ENCODE measurements around the gene DDIAS. TPM values are rescaled to one million over a fixed set of nuclear protein-coding genes. Genes with fewer than 3 reads are reported as not detected.
"Not testable (repeated sequence)": the region's sequence is repeated elsewhere in the genome, so short reads cannot be mapped to it uniquely, and the experiment has no call there.

Gene DDIAS
- total and polyA plus RNA-seq, 2 donors: 0.84 to 7.8 TPM

GRCh38 chr11:82945682-82946081 lies 44.1 kb downstream of the DDIAS start:
- H3K27ac ChIP-seq (ENCODE audit: low read depth): no peak overlapping the region
- H3K4me3 ChIP-seq (ENCODE audit: low read depth, low read length): no peak overlapping the region
- no peaks in the 10 kb centered on the region for H3K4me1 ChIP-seq (ENCODE audit: insufficient read depth)
- no peaks in the 10 kb centered on the region for H3K36me3 ChIP-seq (ENCODE audit: insufficient read depth)
- DNase-seq (ENCODE audit: extremely low spot score): no peak

- no peak overlapping the region for H3K4me3 ChIP-seq (ENCODE audit: low read depth, low read length)
- no peak for DNase-seq (ENCODE audit: extremely low spot score)
- no peaks in the 10 kb centered on the region for H3K36me3 ChIP-seq (ENCODE audit: insufficient read depth)
- H3K4me1 ChIP-seq (ENCODE audit: insufficient read depth): no peaks in the 10 kb centered on the region
- H3K27ac ChIP-seq (ENCODE audit: low read depth): no peak overlapping the region
Observed at GRCh38 chr11:82949352-82949751, 47.8 kb downstream of the DDIAS start.

- H3K36me3 ChIP-seq (ENCODE audit: insufficient read depth); H3K4me1 ChIP-seq (ENCODE audit: insufficient read depth); H3K27ac ChIP-seq (ENCODE audit: low read depth); H3K4me3 ChIP-seq (ENCODE audit: low read depth, low read length); DNase-seq (ENCODE audit: extremely low spot score): not testable (repeated sequence)
- WGBS: 97% methylated on average over 2 of the region's 2 CpGs
Observed at GRCh38 chr11:82950502-82950901, 49.0 kb downstream of the DDIAS start.

- H3K4me3 ChIP-seq (ENCODE audit: low read depth, low read length); DNase-seq (ENCODE audit: extremely low spot score); H3K27ac ChIP-seq (ENCODE audit: low read depth); H3K36me3 ChIP-seq (ENCODE audit: insufficient read depth); H3K4me1 ChIP-seq (ENCODE audit: insufficient read depth): not testable (repeated sequence)
- WGBS: 63% methylated on average over 9 of the region's 9 CpGs
Observed at GRCh38 chr11:82955736-82956453, 54.4 kb downstream of the DDIAS start.

- Histone ChIP-seq H3K4me1 (ENCODE audit: insufficient read depth) (no peaks in the 10 kb centered on the region), H3K36me3 (ENCODE audit: insufficient read depth) (no peaks in the 10 kb centered on the region), H3K4me3 (ENCODE audit: low read depth, low read length) (no peak overlapping the region), H3K27ac (ENCODE audit: low read depth) (no peak overlapping the region)
- DNase-seq (ENCODE audit: extremely low spot score): no peak
- WGBS: 70% methylated on average over 5 of the region's 5 CpGs
Observed at GRCh38 chr11:82959987-82960778, 58.6 kb downstream of the DDIAS start.

- DNase-seq (ENCODE audit: extremely low spot score): no peak
- H3K27ac ChIP-seq (ENCODE audit: low read depth): peak overlapping the region; percentile 29
- H3K4me1 ChIP-seq (ENCODE audit: insufficient read depth): no peaks in the 10 kb centered on the region
- no peaks in the 10 kb centered on the region for H3K36me3 ChIP-seq (ENCODE audit: insufficient read depth)
- H3K4me3 ChIP-seq (ENCODE audit: low read depth, low read length): no peak overlapping the region
- WGBS: 65% methylated on average over 2 of the region's 2 CpGs
Observed at GRCh38 chr11:82960779-82961143, 59.2 kb downstream of the DDIAS start.

GRCh38 chr11:82962021-82962420 lies 60.5 kb downstream of the DDIAS start:
- not testable (repeated sequence) for H3K27ac ChIP-seq (ENCODE audit: low read depth); H3K36me3 ChIP-seq (ENCODE audit: insufficient read depth); H3K4me3 ChIP-seq (ENCODE audit: low read depth, low read length); H3K4me1 ChIP-seq (ENCODE audit: insufficient read depth); DNase-seq (ENCODE audit: extremely low spot score)

- Histone ChIP-seq H3K4me1 (ENCODE audit: insufficient read depth) (no peaks in the 10 kb centered on the region), H3K4me3 (ENCODE audit: low read depth, low read length) (no peak overlapping the region), H3K27ac (ENCODE audit: low read depth) (no peak overlapping the region), H3K36me3 (ENCODE audit: insufficient read depth) (no peaks in the 10 kb centered on the region)
- 89% methylated on average over 4 of the region's 4 CpGs for WGBS
- no peak for DNase-seq (ENCODE audit: extremely low spot score)
Observed at GRCh38 chr11:82967381-82967780, 65.8 kb downstream of the DDIAS start.

GRCh38 chr11:82969811-82970210 lies 68.3 kb downstream of the DDIAS start:
- DNase-seq (ENCODE audit: extremely low spot score): no peak
- WGBS: 88% methylated on average over 4 of the region's 4 CpGs
- no peak overlapping the region for H3K27ac ChIP-seq (ENCODE audit: low read depth)
- H3K4me3 ChIP-seq (ENCODE audit: low read depth, low read length): no peak overlapping the region
- no peaks in the 10 kb centered on the region for H3K36me3 ChIP-seq (ENCODE audit: insufficient read depth)
- H3K4me1 ChIP-seq (ENCODE audit: insufficient read depth): no peaks in the 10 kb centered on the region

- H3K4me1 ChIP-seq (ENCODE audit: insufficient read depth); H3K4me3 ChIP-seq (ENCODE audit: low read depth, low read length); DNase-seq (ENCODE audit: extremely low spot score); H3K27ac ChIP-seq (ENCODE audit: low read depth); H3K36me3 ChIP-seq (ENCODE audit: insufficient read depth): not testable (repeated sequence)
- 90% methylated on average over 60 of the region's 60 CpGs for WGBS
Observed at GRCh38 chr11:82970507-82971083, 69.1 kb downstream of the DDIAS start.

GRCh38 chr11:82971519-82971946 lies 70.0 kb downstream of the DDIAS start:
- not testable (repeated sequence) for H3K36me3 ChIP-seq (ENCODE audit: insufficient read depth); DNase-seq (ENCODE audit: extremely low spot score); H3K4me1 ChIP-seq (ENCODE audit: insufficient read depth); H3K27ac ChIP-seq (ENCODE audit: low read depth); H3K4me3 ChIP-seq (ENCODE audit: low read depth, low read length)
- 82% methylated on average over 8 of the region's 8 CpGs for WGBS

- 73% methylated on average over 1 of the region's 1 CpG for WGBS
- Histone ChIP-seq H3K36me3 (ENCODE audit: insufficient read depth) (no peaks in the 10 kb centered on the region), H3K4me1 (ENCODE audit: insufficient read depth) (no peaks in the 10 kb centered on the region), H3K27ac (ENCODE audit: low read depth) (no peak overlapping the region), H3K4me3 (ENCODE audit: low read depth, low read length) (no peak overlapping the region)
- no peak for DNase-seq (ENCODE audit: extremely low spot score)
Observed at GRCh38 chr11:82972103-82972502, 70.6 kb downstream of the DDIAS start.

- WGBS: 97% methylated on average over 2 of the region's 2 CpGs
- no peaks in the 10 kb centered on the region for H3K4me1 ChIP-seq (ENCODE audit: insufficient read depth)
- H3K27ac ChIP-seq (ENCODE audit: low read depth): no peak overlapping the region
- H3K4me3 ChIP-seq (ENCODE audit: low read depth, low read length): no peak overlapping the region
- no peak for DNase-seq (ENCODE audit: extremely low spot score)
- H3K36me3 ChIP-seq (ENCODE audit: insufficient read depth): no peaks in the 10 kb centered on the region
Observed at GRCh38 chr11:82974135-82974534, 72.6 kb downstream of the DDIAS start.

- Histone ChIP-seq H3K4me3 (ENCODE audit: low read depth, low read length) (no peak overlapping the region), H3K4me1 (ENCODE audit: insufficient read depth) (no peaks in the 10 kb centered on the region), H3K27ac (ENCODE audit: low read depth) (no peak overlapping the region), H3K36me3 (ENCODE audit: insufficient read depth) (no peaks in the 10 kb centered on the region)
- no peak for DNase-seq (ENCODE audit: extremely low spot score)
- WGBS: 54% methylated on average over 2 of the region's 2 CpGs
Observed at GRCh38 chr11:82974851-82975250, 73.3 kb downstream of the DDIAS start.

Measured in urinary bladder (tissue), 4 donors.